ENCODE results near the gene ASPG.
A peak's percentile ranks its signal among the peaks of the same experiment; 100 is the strongest.

The ASPG gene

DNA sequence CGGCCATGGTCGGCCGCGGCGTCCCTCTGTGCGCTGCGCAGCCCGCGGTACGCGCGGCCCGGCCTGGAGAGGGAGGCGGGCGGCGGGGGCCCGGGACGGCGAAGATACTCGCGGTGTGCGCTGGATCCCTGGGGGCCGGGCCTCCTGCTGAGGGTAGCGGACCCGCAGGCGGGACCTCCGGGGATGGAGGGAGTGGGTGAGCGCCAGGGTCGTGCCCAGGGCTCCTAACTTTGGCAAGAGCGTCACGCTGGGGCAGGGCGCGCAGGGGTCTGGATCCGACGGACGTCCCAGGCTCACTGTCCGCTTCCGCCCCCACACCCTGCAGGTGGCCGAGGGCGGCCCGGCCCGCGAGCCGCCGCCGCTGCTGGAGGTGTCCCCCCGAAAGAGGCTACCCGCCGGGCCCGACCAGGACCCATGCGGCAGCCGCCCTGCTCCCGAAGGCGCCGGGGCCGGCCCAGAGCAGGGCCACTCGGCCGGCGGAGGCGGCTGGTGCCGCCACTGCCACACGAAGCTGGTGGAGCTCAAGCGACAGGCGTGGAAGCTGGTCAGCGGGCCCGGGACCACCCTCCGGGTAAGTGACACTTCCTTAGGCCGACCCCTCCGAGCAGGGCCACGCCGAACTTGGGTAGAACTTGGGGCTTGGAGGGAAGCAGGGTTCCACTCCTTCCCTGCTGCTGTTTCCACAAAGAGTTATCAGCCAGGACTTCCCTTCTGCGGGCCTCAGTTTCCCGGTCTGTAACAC lies 53.4 kb downstream of the ASPG start:
- DNase-seq, result no peak

DNA sequence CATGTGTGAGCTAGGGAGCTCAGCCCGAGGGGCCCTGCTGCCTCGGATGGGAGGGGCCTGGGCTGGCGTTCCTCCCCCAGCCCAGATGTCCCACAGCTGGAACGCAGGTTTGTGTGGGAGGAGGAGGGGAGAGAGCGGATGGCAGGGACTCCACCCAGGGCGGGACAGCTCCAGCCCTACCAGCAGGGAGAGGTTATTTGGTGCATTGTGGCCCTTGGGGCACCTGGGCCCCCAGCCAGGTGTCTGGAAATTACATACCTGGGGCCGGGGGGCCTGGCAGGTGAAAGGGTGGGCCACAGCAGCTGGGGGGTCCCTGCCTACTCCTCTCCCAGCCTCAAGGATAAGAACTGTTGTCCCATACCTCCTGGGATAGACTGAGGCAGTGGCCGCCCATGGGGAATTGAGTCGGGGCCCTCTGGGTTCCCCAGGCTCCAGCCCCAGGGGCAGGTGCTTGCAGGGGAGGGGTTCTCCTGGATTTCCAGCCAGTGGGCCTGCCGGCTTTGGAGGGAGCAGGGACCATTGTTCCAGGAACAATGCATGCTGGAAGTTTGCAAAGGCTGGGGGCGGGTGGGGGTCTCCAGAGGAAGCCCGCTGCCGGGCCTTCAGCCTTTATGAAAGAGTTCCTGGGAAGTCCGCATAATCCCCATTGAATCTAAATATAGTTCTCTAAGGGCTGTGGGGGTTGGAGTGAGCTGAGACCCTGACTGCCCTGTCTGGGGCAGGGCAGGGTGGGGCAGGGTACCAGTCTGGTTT lies 54.1 kb downstream of the ASPG start:
- DNase-seq, result no peak

DNA sequence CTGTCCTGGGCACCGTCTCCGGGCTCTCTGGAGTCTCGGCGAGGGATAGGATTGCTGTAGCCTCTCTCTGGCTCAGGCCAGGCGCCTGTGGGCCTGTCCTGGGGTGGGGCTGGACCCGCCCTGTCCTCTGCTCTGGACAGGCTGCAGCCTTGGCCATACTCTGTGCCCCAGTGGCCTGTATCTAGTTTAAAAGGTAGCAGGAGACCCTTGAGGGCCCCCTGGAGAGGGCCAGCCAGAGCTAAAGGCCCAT lies 54.6 kb downstream of the ASPG start:
- no peak for DNase-seq

DNA sequence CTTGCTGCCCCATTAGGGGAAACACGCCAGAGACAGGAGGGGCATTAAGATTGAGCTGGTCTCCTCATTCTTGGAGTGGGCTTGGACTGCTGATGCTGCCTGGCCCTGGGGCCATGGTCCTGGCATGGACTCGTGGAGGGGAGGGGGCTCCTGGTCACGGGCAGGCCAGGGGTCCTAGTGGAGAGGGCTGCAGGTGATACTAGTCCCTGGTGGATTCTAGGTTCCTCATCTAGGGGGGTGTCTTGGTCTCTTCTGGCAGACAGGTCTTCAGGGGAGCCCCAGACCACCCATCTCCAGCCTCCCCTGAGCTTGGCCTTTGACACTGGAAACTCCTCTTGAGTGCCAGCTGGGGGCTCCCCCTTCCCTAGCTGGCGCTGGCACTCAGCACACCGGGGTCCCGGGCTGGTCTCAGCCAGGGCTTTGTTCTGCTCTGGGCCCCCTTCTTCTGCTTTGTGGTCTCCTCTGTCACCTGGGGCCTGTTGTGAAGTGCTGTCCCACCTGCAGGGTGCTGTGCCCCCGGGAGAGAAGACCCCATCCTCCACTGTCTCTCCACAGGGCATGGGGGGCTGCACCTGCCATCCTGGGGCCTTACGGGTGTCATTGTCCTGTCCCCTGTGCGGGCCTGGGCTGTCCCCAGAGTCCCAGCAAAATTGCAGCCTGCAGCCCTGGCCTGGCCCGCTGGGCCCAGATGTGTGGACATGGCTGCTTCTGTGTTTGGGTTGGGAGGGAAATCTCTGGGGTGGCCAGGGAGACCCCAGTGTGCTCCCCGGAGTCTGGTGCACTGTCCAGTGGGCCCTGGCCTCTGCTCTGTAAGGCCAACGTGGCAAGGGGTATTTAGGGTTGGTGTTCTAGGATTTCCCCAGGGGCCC lies 55.2 kb downstream of the ASPG start:
- DNase-seq, result no peak

DNA sequence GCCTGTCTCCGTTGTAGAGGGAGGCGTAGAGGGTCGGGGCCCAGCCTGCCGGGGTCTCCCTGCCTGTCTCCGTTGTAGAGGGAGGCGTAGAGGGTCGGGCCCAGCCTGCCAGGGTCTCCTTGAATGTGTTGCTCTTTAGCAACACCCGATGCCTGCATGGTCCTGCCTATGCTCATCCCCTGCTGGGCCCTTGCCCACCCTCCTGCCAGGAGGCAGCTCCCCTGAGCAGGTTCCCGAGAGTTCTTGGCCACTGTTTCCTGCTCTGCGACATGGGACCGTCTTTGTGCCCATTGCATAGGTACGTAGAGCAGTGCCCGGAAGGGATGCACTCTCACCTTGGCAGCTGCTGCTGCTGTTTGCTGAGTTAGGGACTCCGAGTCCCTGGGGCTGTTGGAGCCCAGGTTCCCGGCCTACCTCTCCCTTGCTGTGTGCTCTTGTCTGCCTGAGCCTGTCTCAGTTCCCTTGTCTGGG lies 56.2 kb downstream of the ASPG start:
- no peak for DNase-seq

DNA sequence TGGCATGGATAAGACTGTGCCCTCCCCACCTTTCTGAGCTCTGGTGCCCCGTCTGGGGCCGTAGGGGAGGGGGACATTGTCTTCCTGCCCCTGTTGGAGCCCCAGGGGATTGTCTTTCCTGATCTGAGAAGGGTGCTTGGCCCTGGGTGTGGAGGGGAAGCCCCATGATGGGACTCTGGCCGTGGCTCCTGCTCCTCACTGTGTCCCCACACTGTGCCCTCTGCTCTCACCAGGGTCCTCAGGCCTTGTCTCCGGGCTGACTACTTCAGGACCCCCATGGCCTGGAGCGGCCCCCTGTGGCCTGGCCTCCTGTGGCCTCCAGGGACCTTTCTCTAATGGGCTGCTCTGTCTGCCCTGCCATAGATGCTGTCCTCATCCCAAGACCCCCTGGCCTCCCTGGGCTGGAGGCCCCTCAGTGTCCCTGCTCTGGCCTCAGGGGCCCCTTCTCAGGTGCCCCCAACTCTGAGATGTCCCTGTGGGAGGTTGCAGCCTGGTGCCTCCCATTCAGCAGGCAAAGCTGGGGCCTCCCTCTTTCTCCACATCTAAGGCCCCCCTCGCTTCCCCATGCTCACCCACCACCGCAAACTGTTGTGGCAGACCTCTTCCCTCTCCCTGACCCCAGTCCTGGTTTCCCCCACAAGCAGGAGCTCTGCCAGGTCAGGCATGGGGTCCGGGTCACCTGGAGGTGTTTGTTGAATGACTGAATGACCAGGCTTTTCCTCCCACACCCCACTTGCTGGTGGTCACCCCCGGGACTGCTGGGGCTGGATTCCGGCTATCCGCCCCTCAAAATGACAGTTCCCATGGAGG lies 56.8 kb downstream of the ASPG start:
- DNase-seq, result no peak

DNA sequence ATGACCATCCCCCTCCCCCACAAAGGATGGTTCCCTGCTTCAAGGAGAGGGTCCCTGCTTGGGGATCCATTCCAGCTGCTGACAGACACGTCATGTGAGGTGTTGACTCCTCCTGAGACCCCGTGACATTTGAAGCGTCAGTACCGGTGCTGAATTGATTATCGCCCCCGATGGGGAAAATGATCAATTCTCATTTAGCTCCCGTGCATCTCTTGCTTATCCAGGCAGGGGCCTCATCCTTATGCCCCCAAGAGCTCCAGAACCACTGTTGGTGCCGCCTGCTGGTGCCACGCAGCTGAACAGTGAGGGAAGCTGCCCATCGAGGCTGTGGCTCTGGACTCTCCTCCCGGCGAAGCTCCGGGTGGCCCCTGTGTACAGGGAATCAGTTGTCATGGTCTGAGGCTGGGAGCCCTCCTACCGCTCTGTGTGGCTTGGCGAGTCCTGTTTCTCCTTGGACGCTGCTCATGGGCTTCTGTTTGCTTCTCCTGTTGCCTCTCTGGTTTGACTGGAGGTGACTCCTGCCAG lies 57.5 kb downstream of the ASPG start:
- no peak for DNase-seq

DNA sequence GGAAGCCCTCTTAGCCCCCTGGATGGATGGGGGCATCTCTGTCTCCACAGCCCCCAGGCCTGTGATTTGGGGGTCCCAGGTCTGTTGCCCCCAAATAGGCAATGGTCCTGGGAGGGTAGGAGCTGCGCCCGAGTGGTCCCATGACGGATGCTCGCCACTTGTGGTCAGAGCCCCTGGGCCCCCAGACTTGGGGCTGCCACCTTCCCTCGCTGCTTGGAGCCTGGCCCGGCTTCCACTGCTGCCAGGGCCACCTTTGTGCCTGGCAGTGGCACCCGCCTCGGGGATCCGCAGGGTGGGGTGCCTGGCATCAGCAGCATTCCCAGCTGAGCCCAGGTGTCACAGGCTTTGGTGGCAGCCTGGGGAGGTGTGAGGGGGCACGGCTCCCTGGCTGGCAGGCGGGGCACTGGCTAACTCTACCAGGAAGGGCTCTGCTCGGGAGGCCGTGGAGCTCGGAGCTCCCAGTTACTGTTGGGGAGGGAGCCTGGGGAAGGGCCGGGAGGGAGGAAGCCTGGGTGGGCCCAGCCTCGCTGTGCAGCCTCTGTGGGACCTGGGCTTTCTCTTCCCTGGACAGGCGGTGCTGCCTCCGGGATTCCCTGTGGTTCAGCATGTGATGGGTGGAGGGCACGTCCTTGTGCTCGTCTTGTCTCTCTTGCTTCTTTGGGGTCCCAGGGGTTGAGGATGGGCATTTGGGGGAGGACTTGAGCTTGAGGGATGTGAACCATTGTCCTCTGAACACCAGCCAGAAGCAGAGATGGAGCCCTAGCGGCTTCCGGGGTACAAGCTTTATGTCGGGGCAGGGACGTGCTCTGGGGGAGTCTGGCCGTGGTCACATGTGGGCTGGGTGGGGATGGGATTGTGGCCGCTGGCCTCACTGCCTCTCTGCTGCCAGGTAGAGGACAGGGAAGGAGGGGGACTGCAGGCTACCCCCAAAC lies 58.3 kb downstream of the ASPG start:
- DNase-seq, result no peak

DNA sequence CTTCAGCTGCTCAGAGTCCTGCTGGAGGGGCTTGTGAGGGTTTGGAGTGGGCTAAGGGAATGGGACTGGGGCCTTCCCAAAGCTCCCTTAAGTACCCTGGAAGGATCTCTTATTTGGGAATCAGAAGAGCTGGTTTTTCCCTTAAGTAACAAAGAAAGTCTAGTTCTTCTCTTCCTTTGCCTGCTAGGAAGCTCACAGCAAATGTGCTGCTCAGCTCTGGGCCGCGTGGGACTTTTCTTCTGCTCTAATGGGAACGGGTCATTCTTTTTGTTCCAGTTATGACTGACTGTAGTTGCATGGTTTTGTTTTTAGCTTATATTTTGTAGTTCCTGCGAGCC lies 58.9 kb downstream of the ASPG start:
- no peak for DNase-seq

DNA sequence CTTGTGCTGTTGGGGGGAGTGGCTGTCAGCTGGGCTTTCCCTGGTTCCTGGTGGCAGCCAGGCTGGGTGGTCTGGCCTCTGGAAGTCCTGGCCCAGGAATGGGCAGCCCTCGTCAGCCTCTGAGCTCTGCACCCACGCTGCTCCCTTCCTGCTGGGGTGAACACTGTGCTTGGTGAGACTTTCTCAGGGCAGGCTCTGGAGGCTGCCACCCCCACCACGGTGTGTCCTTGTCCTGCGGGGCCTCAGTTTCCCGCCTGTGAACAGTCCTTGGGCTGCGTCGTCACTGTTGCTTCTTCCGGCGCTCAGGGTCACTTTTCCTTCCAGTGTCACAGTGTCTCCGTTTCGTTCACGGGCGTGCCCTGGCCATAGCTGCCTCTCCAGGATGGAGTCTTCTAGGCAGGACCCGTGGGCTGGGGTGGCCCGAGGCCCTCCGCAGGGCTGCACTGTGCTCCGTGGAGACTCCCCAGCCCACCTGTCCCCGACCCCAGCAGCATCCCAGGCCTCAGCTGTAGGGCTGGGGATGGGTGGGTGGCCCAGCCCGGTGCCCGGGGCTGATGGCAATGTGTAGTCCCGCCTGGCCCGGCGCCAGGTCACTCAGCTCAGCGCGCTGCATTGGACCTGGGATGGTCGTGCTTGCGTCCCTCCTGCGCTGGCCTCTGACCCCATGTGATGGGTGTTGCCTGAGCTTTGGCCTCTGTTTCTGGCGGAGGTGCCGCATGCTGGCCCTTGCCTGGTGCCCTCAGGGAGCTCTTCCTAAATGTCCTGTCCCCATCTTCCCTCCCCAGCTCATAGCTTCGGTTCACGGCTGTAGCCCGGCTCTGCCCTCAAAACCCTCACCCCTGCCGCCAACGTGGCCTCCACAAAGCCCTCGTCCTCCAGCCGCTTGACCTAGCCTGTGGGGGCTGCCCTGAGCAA lies 59.7 kb downstream of the ASPG start:
- DNase-seq, result no peak

DNA sequence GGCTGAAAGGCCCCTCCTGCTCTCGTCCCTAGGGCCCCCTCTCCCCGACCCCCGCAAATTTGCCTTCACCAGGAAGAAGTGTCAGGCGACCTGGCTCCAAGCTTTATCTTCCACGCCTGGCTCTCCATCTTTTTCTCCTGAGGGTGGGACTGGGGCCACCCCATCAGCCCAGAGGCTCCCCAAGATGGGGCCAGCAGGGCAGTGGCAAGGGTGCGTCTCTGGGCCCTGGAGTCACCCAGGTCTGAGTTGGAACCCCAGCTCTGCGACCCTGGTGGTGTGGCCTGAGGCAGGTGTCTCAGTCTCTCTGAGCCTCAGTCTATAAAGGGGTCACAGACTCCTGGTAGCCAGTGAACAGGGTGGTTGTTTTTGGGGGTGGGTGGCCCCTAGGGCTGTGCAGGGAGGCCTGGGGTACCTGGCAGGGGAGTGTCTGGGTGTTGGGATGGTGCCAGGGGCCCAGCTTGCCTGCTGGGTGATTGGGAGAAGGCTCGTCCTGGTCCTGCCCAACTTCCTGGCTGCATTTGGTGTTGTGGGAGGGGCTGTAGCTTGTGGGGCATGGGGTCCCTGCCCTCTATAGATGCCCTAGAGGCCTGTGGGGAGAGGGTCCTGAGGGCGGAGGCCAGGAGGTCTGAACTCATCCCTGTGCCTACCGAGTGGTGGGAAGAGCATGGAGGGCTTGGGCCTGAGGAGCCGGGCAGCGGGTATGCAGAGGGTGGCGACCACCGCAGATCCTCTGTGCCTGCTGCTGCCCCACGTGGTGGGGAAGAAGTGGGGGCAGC lies 60.5 kb downstream of the ASPG start:
- DNase-seq, result no peak

DNA sequence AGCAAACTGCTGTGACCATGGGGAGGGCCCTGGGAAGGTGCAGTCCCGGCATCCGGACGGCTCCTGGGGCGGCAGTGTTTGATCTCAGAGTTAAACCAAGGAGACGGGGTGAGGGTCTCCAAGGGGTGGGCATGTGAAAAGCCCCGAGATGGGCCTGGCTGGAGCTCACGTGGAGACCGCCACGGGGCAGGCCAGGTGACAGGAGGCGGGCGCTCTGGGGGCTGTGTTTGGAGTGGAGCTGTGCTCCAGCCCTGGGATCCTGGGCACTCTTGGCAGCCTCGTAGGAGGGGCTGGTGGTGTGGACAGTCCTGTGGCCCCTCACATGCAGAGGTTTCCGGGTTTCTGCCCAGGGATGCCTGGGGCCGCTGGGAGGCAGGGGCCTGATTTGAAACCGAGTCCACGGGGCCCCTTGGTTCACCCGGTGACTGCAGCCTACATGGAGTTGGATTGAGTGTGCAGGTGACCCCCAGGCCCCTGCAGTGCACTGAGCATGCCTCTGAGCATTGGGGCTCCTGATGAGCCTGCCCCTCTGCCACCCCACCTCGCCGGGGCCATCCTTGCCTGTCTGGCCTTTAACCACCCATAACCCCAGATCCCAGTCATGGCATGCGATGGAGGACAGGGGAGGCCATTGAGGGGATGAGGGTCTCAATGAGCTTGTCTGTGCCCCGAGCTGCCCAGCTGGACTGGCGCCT lies 61.3 kb downstream of the ASPG start:
- DNase-seq, result no peak

DNA sequence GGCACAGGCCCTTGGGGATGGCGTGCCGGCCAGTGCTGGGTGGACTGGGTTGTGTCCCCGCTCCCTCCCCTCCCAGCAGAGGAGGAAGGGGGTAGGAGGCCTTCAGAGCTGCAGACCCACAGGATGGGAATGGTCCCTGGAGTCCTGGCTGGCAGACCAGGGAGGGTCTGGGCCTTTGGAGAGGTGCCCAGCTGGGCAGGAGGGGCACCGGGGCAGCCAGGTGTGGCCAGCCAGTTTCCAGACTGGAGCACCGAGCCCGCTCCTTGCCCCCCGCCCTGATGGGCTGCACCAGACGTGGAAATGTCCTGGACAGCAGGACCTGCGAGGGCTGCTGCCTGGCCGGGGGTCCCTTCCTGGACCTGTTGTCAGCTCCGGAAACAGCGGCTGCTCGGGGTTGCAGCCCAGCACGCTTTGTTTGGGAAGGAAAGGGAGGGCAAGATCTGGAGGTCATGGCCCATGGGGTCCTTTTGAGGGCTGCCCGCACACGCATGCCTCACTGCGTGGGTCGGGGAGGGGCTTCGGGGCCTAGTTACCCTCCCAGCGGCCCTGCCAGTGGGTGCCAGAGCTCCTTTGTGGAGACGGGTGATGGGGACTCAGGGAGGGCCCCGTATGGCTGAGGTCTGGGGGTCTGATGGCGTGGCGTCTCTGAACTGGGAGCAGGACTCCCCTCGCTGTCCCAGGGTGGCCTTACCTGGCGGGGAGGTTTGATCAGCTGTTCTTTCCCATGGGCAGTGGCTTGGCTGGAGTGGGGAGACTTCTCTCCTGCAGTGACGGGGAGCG lies 62.0 kb downstream of the ASPG start:
- no peak for DNase-seq

DNA sequence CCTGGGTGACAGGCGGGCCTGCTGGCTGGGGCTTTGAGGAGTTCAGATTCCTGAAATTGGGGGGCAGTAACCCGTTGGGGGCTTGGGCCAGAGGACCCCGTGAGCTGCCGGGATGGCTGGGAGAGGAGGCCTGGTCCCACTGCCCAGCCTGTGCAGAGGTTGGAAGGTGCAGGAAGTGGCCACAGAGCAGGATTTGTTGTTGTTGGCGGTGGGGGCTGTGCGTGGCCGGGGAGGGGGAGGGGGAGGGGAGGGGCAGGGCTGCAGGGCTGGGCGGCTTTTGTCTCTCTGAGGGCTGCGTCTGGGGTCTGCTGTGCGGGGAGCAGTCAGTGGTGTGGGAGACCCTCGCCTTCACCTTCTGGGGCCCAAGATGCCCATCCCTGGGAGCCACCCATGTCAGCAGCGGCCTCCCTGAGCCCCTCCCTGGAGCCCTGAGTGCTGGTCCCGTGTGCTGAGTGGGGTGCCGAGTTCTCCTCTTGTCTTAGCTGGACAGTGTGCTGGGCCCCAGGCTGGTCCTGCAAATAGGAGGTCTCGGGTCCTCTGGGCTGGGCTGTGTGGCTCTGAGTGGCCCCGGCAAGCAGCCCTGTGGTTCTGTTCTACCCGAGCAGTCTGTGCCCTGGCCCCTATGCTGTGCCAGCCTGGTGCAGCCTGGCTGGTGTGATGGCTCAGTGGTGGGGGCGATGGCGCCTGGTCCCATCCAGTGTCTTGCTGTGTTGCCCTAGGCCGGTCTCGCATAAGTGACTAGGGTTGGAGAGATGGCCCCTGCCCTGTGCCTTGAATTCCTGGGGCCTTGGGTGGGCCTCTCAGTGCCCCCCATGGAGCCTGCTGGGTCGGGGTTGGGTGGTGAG lies 63.2 kb downstream of the ASPG start:
- no peak for DNase-seq

DNA sequence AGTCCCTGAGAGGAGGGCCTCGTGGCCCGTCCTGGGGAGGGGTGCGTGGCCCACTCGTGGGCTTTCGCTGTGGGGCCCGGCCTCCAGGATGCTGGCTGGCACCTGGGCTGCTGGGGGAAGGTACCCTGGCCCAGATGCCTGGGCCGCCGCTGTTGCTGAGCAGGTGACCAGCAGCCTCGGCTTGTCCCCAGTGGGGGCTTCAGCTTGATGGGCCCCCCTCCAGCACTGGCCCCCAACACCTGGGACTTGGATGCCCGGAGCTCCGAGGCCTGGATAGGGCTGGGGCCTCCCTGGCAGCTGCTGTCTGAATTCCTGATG lies 63.7 kb downstream of the ASPG start:
- no peak for DNase-seq

DNA sequence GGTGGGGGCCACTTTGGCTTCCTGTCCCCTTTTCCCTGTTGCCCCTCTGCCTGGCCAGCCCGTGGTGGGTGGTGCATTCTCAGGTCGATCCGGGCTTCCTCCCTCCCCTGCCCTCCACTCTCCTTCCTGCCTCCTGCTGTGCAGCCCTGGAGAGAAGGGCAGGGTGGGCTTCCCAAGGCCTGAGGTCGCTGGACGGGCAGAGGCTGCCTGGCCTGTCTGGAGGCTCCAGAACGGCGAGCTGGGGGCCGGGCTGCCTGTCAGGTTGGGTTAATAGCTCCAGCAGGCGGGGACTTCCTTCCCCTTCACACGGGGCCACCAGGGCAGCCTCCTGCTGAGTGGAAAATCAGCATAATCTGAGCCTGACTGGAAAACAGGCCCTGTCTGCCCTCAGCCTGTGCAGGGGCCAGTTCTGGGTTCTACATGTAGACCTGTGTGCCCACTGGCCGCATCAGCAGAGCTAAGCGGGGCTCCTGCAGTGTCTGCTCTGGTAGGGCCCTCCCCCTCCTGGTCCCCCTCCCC lies 64.2 kb downstream of the ASPG start:
- peak; percentile 53 for DNase-seq

Measured in activated CD4-positive, alpha-beta T cell treated with anti-CD3 and anti-CD28 coated beads for 48 hours (primary cell).